Endothelial cell (in vitro differentiated cells): ENCODE data around the gene SRSF1. TPM values are rescaled to one million over a fixed set of nuclear protein-coding genes. Genes with fewer than 3 reads are reported as not detected.

ENCODE experiments used
- DNase-seq: peaks from one replicate; pipeline ENCODE4 v3.0.0; 2021; ENCODE audit warnings: low spot score
- H3K27ac Mint-ChIP-seq: one replicate; pipeline ENCODE4 v1.8.0; 2021; ENCODE audit warnings: mixed read lengths, inconsistent platforms; ENCODE audit not compliant: unreplicated experiment
- H3K27me3 Mint-ChIP-seq: one replicate; pipeline ENCODE4 v1.8.0; 2021; ENCODE audit warnings: mild to moderate bottlenecking, moderate library complexity, mixed read lengths, inconsistent platforms; ENCODE audit not compliant: unreplicated experiment
- H3K36me3 Mint-ChIP-seq: one replicate; pipeline ENCODE4 v1.8.0; 2021; ENCODE audit warnings: mild to moderate bottlenecking, low read depth, mixed read lengths, inconsistent platforms; ENCODE audit not compliant: unreplicated experiment
- H3K4me1 Mint-ChIP-seq: one replicate; pipeline ENCODE4 v1.8.0; 2021; ENCODE audit warnings: mild to moderate bottlenecking, mixed read lengths, inconsistent platforms; ENCODE audit not compliant: unreplicated experiment
- H3K4me3 Mint-ChIP-seq: one replicate; pipeline ENCODE4 v1.8.0; 2021; ENCODE audit warnings: mild to moderate bottlenecking, mixed read lengths, inconsistent platforms; ENCODE audit not compliant: unreplicated experiment
- H3K9me3 Mint-ChIP-seq: one replicate; pipeline ENCODE4 v1.8.0; 2021; ENCODE audit warnings: mixed read lengths, inconsistent platforms; ENCODE audit not compliant: unreplicated experiment
- CTCF ChIP-seq: fragments of 200-600 bp; sonication (generic); IDR thresholded peaks from one replicate; pipeline ENCODE4 v1.5.0; 2021; ENCODE audit warnings: antibody characterized with exemption; ENCODE audit not compliant: unreplicated experiment
- total RNA-seq: library from RNA; stranded (reverse); fragmentation: NEBNext Ultra II Directional; extraction: Animal tissue kit (Norgen Biotek cat#: 25700); gene quantifications from one replicate; pipeline ENCODE4 v1.2.1, GENCODE V29; 2021; ENCODE audit not compliant: unreplicated experiment

SRSF1 gene
- total RNA-seq, 1 donor from 2014 or later = 201 TPM

GRCh38 chr17:58052407-58052806 is 45.4 kb upstream of the SRSF1 start:
- H3K27ac Mint-ChIP-seq = no peak overlapping the region
- H3K9me3 Mint-ChIP-seq = no peaks in the 10 kb centered on the region
- no peaks in the 10 kb centered on the region for H3K36me3 Mint-ChIP-seq
- TF ChIP-seq CTCF = no peak
- H3K27me3 Mint-ChIP-seq = peaks cover 5% of the 10 kb centered on the region
- no peaks in the 10 kb centered on the region for H3K4me1 Mint-ChIP-seq
- H3K4me3 Mint-ChIP-seq = no peak overlapping the region
- no peak for DNase-seq

GRCh38 chr17:58051468-58051867 is 44.4 kb upstream of the SRSF1 start:
- DNase-seq = no peak
- Mint-ChIP-seq H3K27ac (no peak overlapping the region), H3K4me1 (no peaks in the 10 kb centered on the region), H3K4me3 (no peak overlapping the region), H3K9me3 (no peaks in the 10 kb centered on the region), H3K36me3 (no peaks in the 10 kb centered on the region), H3K27me3 (peaks cover 5% of the 10 kb centered on the region)
- TF ChIP-seq CTCF = no peak

- no peak for DNase-seq
- H3K4me3 Mint-ChIP-seq = no peak overlapping the region
- peaks cover 2% of the 10 kb centered on the region for H3K4me1 Mint-ChIP-seq
- H3K27me3 Mint-ChIP-seq = peaks cover 5% of the 10 kb centered on the region
- H3K27ac Mint-ChIP-seq = no peak overlapping the region
- no peak for TF ChIP-seq CTCF
- H3K9me3 Mint-ChIP-seq = no peaks in the 10 kb centered on the region
- no peaks in the 10 kb centered on the region for H3K36me3 Mint-ChIP-seq
Observed at GRCh38 chr17:58050966-58051365, 43.9 kb upstream of the SRSF1 start.

GRCh38 chr17:58049533-58049932 is 42.5 kb upstream of the SRSF1 start:
- Mint-ChIP-seq H3K9me3 (no peaks in the 10 kb centered on the region), H3K4me1 (peaks cover 2% of the 10 kb centered on the region), H3K36me3 (no peaks in the 10 kb centered on the region), H3K27me3 (peaks cover 5% of the 10 kb centered on the region), H3K4me3 (no peak overlapping the region), H3K27ac (no peak overlapping the region)
- no peak for DNase-seq
- TF ChIP-seq CTCF = no peak

- no peaks in the 10 kb centered on the region for H3K36me3 Mint-ChIP-seq
- H3K4me3 Mint-ChIP-seq = no peak overlapping the region
- no peaks in the 10 kb centered on the region for H3K9me3 Mint-ChIP-seq
- no peak for TF ChIP-seq CTCF
- H3K4me1 Mint-ChIP-seq = peaks cover 2% of the 10 kb centered on the region
- no peak for DNase-seq
- H3K27ac Mint-ChIP-seq = no peak overlapping the region
- peaks cover 2% of the 10 kb centered on the region for H3K27me3 Mint-ChIP-seq
Observed at GRCh38 chr17:58047376-58048150, 40.5 kb upstream of the SRSF1 start.
